ENCODE data around the gene ENAH.

The ENAH gene

DNA sequence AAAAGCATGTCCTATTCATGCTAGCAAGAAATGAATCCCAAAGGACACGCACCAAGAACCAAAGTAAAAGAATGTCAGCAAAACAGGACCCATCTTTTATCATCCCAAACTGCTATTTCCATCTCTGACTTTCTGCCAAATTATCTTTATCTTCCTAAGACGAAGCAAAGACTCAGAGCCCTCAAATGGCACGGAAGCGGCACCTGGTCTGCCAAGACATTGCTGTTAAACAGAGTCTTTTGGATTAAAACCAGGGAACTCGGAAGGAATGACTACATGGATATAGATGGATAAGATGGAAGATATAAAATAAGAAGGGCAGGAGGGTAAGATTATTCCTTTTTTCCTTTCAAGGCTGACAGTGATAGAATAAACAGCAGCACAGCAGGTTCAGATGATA lies 164.2 kb downstream of the ENAH start:
- no peaks in the 10 kb centered on the region for H3K79me2 ChIP-seq (ENCODE audit: control insufficient read depth, low read length)

DNA sequence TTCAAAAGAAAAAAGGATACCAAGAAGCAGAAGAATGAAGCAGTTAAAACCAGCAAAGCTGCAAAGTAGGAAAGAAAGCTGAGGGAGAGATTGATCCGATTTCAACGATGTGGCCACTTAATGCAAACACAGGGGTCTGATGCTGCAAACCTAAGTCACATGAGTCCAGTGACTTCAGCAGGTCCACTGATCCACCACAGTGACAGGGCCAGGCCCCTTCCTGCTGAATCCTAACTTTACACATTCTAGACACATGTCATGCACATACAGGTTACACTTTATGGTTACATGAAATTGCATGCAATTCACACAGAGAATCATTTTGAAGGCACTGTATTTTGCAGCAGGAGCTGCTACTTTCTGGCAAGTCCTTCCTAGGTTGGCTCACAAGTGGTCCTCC lies 166.1 kb downstream of the ENAH start:
- Histone ChIP-seq H3K27ac (ENCODE audit: low read depth, low read length) (no peak overlapping the region), H3K4me2 (ENCODE audit: low read length) (no peak overlapping the region), H3K79me2 (ENCODE audit: control insufficient read depth, low read length) (no peaks in the 10 kb centered on the region), H3K9me2 (replicated peaks; ENCODE audit: control insufficient read depth, low read length) (no peaks in the 10 kb centered on the region), H3F3A (ENCODE audit: control insufficient read depth, insufficient read depth) (no peaks in the 10 kb centered on the region), H3K9me3 (ENCODE audit: control insufficient read depth, insufficient read depth, low read length) (no peaks in the 10 kb centered on the region), H3K36me3 (ENCODE audit: control insufficient read depth, low read length) (no peaks in the 10 kb centered on the region), H3K4me1 (ENCODE audit: control insufficient read depth, low read length) (no peaks in the 10 kb centered on the region), H4K20me1 (ENCODE audit: control insufficient read depth, insufficient read depth, low read depth, low read length) (no peaks in the 10 kb centered on the region), H3K27me3 (ENCODE audit: control insufficient read depth, low read length) (peaks cover 17% of the 10 kb centered on the region), H3K4me3 (ENCODE audit: low read length) (no peak overlapping the region)
- no peak for TF ChIP-seq EZH2phosphoT487 (IDR thresholded peaks at IDR 0.05; ENCODE audit: borderline replicate concordance, low read length)
- TF ChIP-seq, protein P1, sequence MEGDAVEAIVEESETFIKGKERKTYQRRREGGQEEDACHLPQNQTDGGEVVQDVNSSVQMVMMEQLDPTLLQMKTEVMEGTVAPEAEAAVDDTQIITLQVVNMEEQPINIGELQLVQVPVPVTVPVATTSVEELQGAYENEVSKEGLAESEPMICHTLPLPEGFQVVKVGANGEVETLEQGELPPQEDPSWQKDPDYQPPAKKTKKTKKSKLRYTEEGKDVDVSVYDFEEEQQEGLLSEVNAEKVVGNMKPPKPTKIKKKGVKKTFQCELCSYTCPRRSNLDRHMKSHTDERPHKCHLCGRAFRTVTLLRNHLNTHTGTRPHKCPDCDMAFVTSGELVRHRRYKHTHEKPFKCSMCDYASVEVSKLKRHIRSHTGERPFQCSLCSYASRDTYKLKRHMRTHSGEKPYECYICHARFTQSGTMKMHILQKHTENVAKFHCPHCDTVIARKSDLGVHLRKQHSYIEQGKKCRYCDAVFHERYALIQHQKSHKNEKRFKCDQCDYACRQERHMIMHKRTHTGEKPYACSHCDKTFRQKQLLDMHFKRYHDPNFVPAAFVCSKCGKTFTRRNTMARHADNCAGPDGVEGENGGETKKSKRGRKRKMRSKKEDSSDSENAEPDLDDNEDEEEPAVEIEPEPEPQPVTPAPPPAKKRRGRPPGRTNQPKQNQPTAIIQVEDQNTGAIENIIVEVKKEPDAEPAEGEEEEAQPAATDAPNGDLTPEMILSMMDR (IDR thresholded peaks at IDR 0.05; ENCODE audit: low read depth, low read length, poor library complexity, severe bottlenecking): no peak

More for the DNA sequence above, 164.2 kb downstream of the ENAH start:
- no peaks in the 10 kb centered on the region for H4K20me1 ChIP-seq (ENCODE audit: control insufficient read depth, insufficient read depth, low read depth, low read length)
- H3K27ac ChIP-seq (ENCODE audit: low read depth, low read length): no peak overlapping the region
- H3K4me2 ChIP-seq (ENCODE audit: low read length): no peak overlapping the region
- no peaks in the 10 kb centered on the region for H3F3A ChIP-seq (ENCODE audit: control insufficient read depth, insufficient read depth)
- H3K36me3 ChIP-seq (ENCODE audit: control insufficient read depth, low read length): no peaks in the 10 kb centered on the region
- no peaks in the 10 kb centered on the region for H3K4me1 ChIP-seq (ENCODE audit: control insufficient read depth, low read length)
- H3K27me3 ChIP-seq (ENCODE audit: control insufficient read depth, low read length): peaks cover 8% of the 10 kb centered on the region
- no peaks in the 10 kb centered on the region for H3K9me3 ChIP-seq (ENCODE audit: control insufficient read depth, insufficient read depth, low read length)
- TF ChIP-seq EZH2phosphoT487 (IDR thresholded peaks at IDR 0.05; ENCODE audit: borderline replicate concordance, low read length): no peak
- TF ChIP-seq, protein P1 (IDR thresholded peaks at IDR 0.05; ENCODE audit: low read depth, low read length, poor library complexity, severe bottlenecking): no peak
- H3K9me2 ChIP-seq (replicated peaks; ENCODE audit: control insufficient read depth, low read length): no peaks in the 10 kb centered on the region
- no peak overlapping the region for H3K4me3 ChIP-seq (ENCODE audit: low read length)

DNA sequence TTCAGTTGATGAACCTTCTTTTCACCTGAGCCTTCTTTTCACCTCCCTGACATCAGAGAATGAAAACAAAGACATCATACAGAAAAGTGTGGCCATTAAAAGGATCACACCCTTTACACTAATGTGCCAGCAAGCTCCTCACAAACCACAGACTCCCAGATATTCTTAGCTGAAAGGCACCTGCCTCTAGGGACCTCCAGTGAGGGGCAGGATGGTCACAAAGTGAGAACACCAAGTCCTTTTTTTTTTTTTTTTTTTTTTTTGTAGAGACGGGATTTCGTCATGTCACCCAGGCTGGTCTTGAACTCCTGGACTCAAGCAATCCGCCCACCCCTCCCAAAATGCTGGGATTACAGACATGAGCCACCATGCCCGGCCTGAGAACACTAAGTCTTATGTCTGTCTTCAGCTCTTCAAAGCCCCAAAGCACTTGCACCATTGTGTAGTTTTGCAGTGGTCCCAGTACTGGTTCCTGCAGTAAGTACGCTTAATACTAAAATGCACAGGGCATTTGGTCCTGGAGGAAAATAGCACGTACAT lies 166.9 kb downstream of the ENAH start:
- Histone ChIP-seq H3K79me2 (ENCODE audit: control insufficient read depth, low read length) (no peaks in the 10 kb centered on the region), H3F3A (ENCODE audit: control insufficient read depth, insufficient read depth) (no peaks in the 10 kb centered on the region), H3K4me1 (ENCODE audit: control insufficient read depth, low read length) (peaks cover 6% of the 10 kb centered on the region), H4K20me1 (ENCODE audit: control insufficient read depth, insufficient read depth, low read depth, low read length) (no peaks in the 10 kb centered on the region), H3K27me3 (ENCODE audit: control insufficient read depth, low read length) (peaks cover 25% of the 10 kb centered on the region), H3K9me3 (ENCODE audit: control insufficient read depth, insufficient read depth, low read length) (no peaks in the 10 kb centered on the region), H3K27ac (ENCODE audit: low read depth, low read length) (no peak overlapping the region), H3K4me2 (ENCODE audit: low read length) (no peak overlapping the region), H3K36me3 (ENCODE audit: control insufficient read depth, low read length) (no peaks in the 10 kb centered on the region), H3K4me3 (ENCODE audit: low read length) (no peak overlapping the region), H3K9me2 (replicated peaks; ENCODE audit: control insufficient read depth, low read length) (no peaks in the 10 kb centered on the region)
- TF ChIP-seq, protein P1 (IDR thresholded peaks at IDR 0.05; ENCODE audit: low read depth, low read length, poor library complexity, severe bottlenecking): no peak
- no peak for TF ChIP-seq EZH2phosphoT487 (IDR thresholded peaks at IDR 0.05; ENCODE audit: borderline replicate concordance, low read length)
